ENCODE results near the gene MAP3K14.

The MAP3K14 gene

GRCh38 chr17:45277216-45277849 is 39.5 kb downstream of the MAP3K14 start:
- DNase-seq: peak; percentile 70 to 83

- DNase-seq: no peak
These were observed 40.8 kb downstream of the MAP3K14 start for GRCh38 chr17:45276031-45276430.

- DNase-seq: no peak
These were observed 42.8 kb downstream of the MAP3K14 start for GRCh38 chr17:45274033-45274432.

- no peak for DNase-seq
These were observed 43.3 kb downstream of the MAP3K14 start for GRCh38 chr17:45273551-45273957.

- no peak for DNase-seq
These were observed 45.2 kb downstream of the MAP3K14 start for GRCh38 chr17:45271603-45272002.

GRCh38 chr17:45270828-45271418 is 45.9 kb downstream of the MAP3K14 start:
- no peak for DNase-seq

- no peak for DNase-seq
These were observed 46.9 kb downstream of the MAP3K14 start for GRCh38 chr17:45269912-45270311.

GRCh38 chr17:45267436-45268055 is 49.3 kb downstream of the MAP3K14 start:
- DNase-seq: no peak

- DNase-seq: no peak
These were observed 50.4 kb downstream of the MAP3K14 start for GRCh38 chr17:45266372-45266926.

GRCh38 chr17:45265821-45266220 is 51.0 kb downstream of the MAP3K14 start:
- DNase-seq: no peak

GRCh38 chr17:45264988-45265387 is 51.8 kb downstream of the MAP3K14 start:
- no peak for DNase-seq

GRCh38 chr17:45264430-45264829 is 52.4 kb downstream of the MAP3K14 start:
- DNase-seq: no peak

GRCh38 chr17:45263477-45263860 is 53.4 kb downstream of the MAP3K14 start:
- no peak for DNase-seq

- no peak for DNase-seq
These were observed 54.0 kb downstream of the MAP3K14 start for GRCh38 chr17:45262516-45263476.

- peak in 1 of 2 donors; percentile 13 for DNase-seq
These were observed 55.0 kb downstream of the MAP3K14 start, which contains the start of gene SPATA32 for GRCh38 chr17:45261577-45262515. Gene SPATA32, minus strand, starts transcription at chr17:45262094. Its CDS starts 78 bp downstream, at chr17:45262016.

- no peak for DNase-seq
These were observed 56.5 kb downstream of the MAP3K14 start for GRCh38 chr17:45260204-45260783.

GRCh38 chr17:45258981-45259380 is 57.8 kb downstream of the MAP3K14 start:
- DNase-seq: no peak

- DNase-seq: no peak
These were observed 59.7 kb downstream of the MAP3K14 start for GRCh38 chr17:45257115-45257514.

GRCh38 chr17:45256114-45256966 is 60.5 kb downstream of the MAP3K14 start:
- no peak for DNase-seq

GRCh38 chr17:45255358-45255757 is 61.5 kb downstream of the MAP3K14 start:
- DNase-seq: no peak
